H54 (cell line): ENCODE results near the gene SMG7.
A peak's percentile ranks its signal among the peaks of the same experiment; 100 is the strongest.

Experiments used
- DNase-seq: peaks from one replicate; pipeline ENCODE4 v3.0.0; 2011; ENCODE audit warnings: low spot score, mixed read lengths; ENCODE audit not compliant: insufficient read length
- FAIRE-seq: peaks from 3 replicates; lab custom pipeline; 2011; peaks lifted over from hg19 to GRCh38; lab: Jason Lieb, UNC
- POLR2A ChIP-seq: IDR thresholded peaks from 2 replicates; pipeline ENCODE4 v1.6.1; 2011; ENCODE audit warnings: low read depth, mild to moderate bottlenecking, low read length

Gene SMG7

GRCh38 chr1:183456826-183457225 is 15.5 kb upstream of the SMG7 start:
- no peak for FAIRE-seq
- TF ChIP-seq POLR2A: no peak
- DNase-seq: no peak

- FAIRE-seq (no peak), DNase-seq (no peak)
- TF ChIP-seq POLR2A: no peak
Measured at GRCh38 chr1:183457449-183457848, 14.8 kb upstream of the SMG7 start.

- no peak for TF ChIP-seq POLR2A
- DNase-seq: no peak
- no peak for FAIRE-seq
Measured at GRCh38 chr1:183460596-183460995, 11.7 kb upstream of the SMG7 start.

- TF ChIP-seq POLR2A: no peak
- DNase-seq (no peak), FAIRE-seq (no peak)
Measured at GRCh38 chr1:183461350-183461749, 10.9 kb upstream of the SMG7 start.

GRCh38 chr1:183463566-183463965 is 8.7 kb upstream of the SMG7 start:
- FAIRE-seq (no peak), DNase-seq (no peak)
- TF ChIP-seq POLR2A: no peak

- no peak for FAIRE-seq
- DNase-seq: no peak
Measured at GRCh38 chr1:183466781-183467180, 5.5 kb upstream of the SMG7 start.

GRCh38 chr1:183467687-183468086 is 4.6 kb upstream of the SMG7 start:
- DNase-seq (no peak), FAIRE-seq (no peak)
- no peak for TF ChIP-seq POLR2A

More at GRCh38 chr1:183466781-183467180, 5.5 kb upstream of the SMG7 start:
- no peak for TF ChIP-seq POLR2A

- DNase-seq: peak; percentile 47
- FAIRE-seq: no peak
- peak; percentile 13; the same call in 1 of the 2 replicates for TF ChIP-seq POLR2A
Measured at GRCh38 chr1:183470147-183470960, 1.9 kb upstream of the SMG7 start.

GRCh38 chr1:183470961-183471742 is 1.1 kb upstream of the SMG7 start:
- no peak for FAIRE-seq
- DNase-seq: peak; percentile 43
- TF ChIP-seq POLR2A: peak; percentile 63

- peak; percentile 38; the same call in 1 of the 2 replicates for TF ChIP-seq POLR2A
- peak; percentile 77 for DNase-seq
- peak; percentile 33 for FAIRE-seq
Measured at GRCh38 chr1:183471743-183472487, 384 bp upstream of the SMG7 start.

GRCh38 chr1:183473217-183473536 is 878 bp downstream of the SMG7 start:
- no peak for TF ChIP-seq POLR2A
- DNase-seq: no peak
- no peak for FAIRE-seq

GRCh38 chr1:183476081-183476480 is 3.8 kb downstream of the SMG7 start:
- no peak for FAIRE-seq
- no peak for DNase-seq
- no peak for TF ChIP-seq POLR2A

- peak; percentile 30 for FAIRE-seq
- DNase-seq: no peak
- no peak for TF ChIP-seq POLR2A
Measured at GRCh38 chr1:183477986-183478781, 5.9 kb downstream of the SMG7 start.
